SK-N-SH (cell line): ENCODE data around the gene APP. TPM values are rescaled to one million over a fixed set of nuclear protein-coding genes. Genes with fewer than 3 reads are reported as not detected.

Experiments
- CTCF ChIA-PET: fragments of 300-600, 350-600 bp; formaldehyde crosslinking; extraction: SDS; loops from one replicate; lab custom pipeline; 2021; lab: Yijun Ruan, JAX
- POLR2A ChIA-PET: fragments of 350-600 bp; sonication (Branson Sonifier 250); formaldehyde crosslinking; extraction: SDS; loops from one replicate; lab custom pipeline; 2020; ENCODE audit warnings: antibody characterized with exemption, inconsistent platforms; lab: Yijun Ruan, JAX
- DNase-seq: peaks from one replicate; pipeline ENCODE4 v3.0.0; 2012
- H2AFZ ChIP-seq: fragments of 200-600 bp; sonication (generic); 2 replicates; pipeline ENCODE4 v1.8.1; 2016; ENCODE audit warnings: antibody characterized with exemption, mild to moderate bottlenecking, low read depth
- H3F3A ChIP-seq: fragments of 200-600 bp; sonication (generic); replicated peaks from 2 replicates; pipeline ENCODE3; 2016; ENCODE audit warnings: antibody characterized with exemption, mild to moderate bottlenecking; ENCODE audit not compliant: insufficient read depth
- H3K27ac ChIP-seq, 2 experiments: fragments of 200-500 bp in 1 of 2; fragments of 200-600 bp in 1 of 2; sonication (Bioruptor generic) in 1 of 2; sonication (generic), shearing (Covaris generic) in 1 of 2; 2 replicates each; pipeline versions ENCODE4 v1.5.1 to v1.6.1; 2014 to 2016; ENCODE audit warnings: low read depth in 2 of 2, inconsistent platforms in 1 of 2, low read length in 1 of 2, mild to moderate bottlenecking in 1 of 2, mixed read lengths in 1 of 2
- H3K27me3 ChIP-seq: fragments of 200-600 bp; sonication (generic), shearing (Covaris generic); 2 replicates; pipeline ENCODE4 v1.6.1; 2016; ENCODE audit warnings: mixed run types; ENCODE audit not compliant: insufficient read depth
- H3K36me3 ChIP-seq, 2 experiments: fragments of 200-500 bp in 1 of 2; fragments of 200-600 bp in 1 of 2; sonication (Bioruptor generic) in 1 of 2; sonication (generic) in 1 of 2; replicated peaks in 1 of 2; 2 replicates each; pipeline versions ENCODE3 to v1.5.1; 2014 to 2016; ENCODE audit warnings: low read length in 1 of 2, mild to moderate bottlenecking in 1 of 2; ENCODE audit not compliant: insufficient read depth in 2 of 2, control insufficient read depth in 1 of 2
- H3K4me1 ChIP-seq, 2 experiments: fragments of 200-500 bp in 1 of 2; fragments of 200-600 bp in 1 of 2; sonication (Bioruptor generic) in 1 of 2; sonication (generic), shearing (Covaris generic) in 1 of 2; 2 replicates each; pipeline versions ENCODE4 v1.5.1 to v1.6.1; 2014 to 2016; ENCODE audit warnings: low read depth in 1 of 2, low read length in 1 of 2, mixed run types in 1 of 2; ENCODE audit not compliant: insufficient read depth in 2 of 2, control insufficient read depth in 1 of 2
- H3K4me2 ChIP-seq: fragments of 200-600 bp; sonication (generic), shearing (Covaris generic); 2 replicates; pipeline ENCODE4 v1.6.1; 2017; ENCODE audit warnings: mixed run types
- H3K4me3 ChIP-seq, 2 experiments: fragments of 200-500 bp in 1 of 2; fragments of 200-600 bp in 1 of 2; sonication (Bioruptor generic) in 1 of 2; sonication (generic), shearing (Covaris generic) in 1 of 2; 2 replicates each; pipeline versions ENCODE4 v1.5.1 to v1.8.1; 2014 to 2016; ENCODE audit warnings: low read depth in 2 of 2, inconsistent platforms in 1 of 2, low read length in 1 of 2, mild to moderate bottlenecking in 1 of 2, mixed read lengths in 1 of 2, moderate library complexity in 1 of 2
- H3K79me2 ChIP-seq: fragments of 200-600 bp; sonication (generic); 2 replicates; pipeline ENCODE4 v1.8.1; 2017; ENCODE audit warnings: mild to moderate bottlenecking; ENCODE audit not compliant: insufficient read depth
- H3K9ac ChIP-seq: fragments of 200-600 bp; sonication (generic); 2 replicates; pipeline ENCODE4 v1.6.1; 2017; ENCODE audit warnings: mixed run types
- H3K9me2 ChIP-seq: fragments of 200-600 bp; sonication (generic); 2 replicates; pipeline ENCODE4 v1.6.1; 2017; ENCODE audit warnings: mixed run types
- H3K9me3 ChIP-seq: fragments of 200-600 bp; sonication (generic); 2 replicates; pipeline ENCODE4 v1.6.1; 2017; ENCODE audit warnings: mixed run types, mild to moderate bottlenecking, moderate library complexity
- H4K20me1 ChIP-seq: fragments of 200-600 bp; sonication (generic); 2 replicates; pipeline ENCODE4 v1.6.1; 2017; ENCODE audit warnings: mild to moderate bottlenecking, mixed run types; ENCODE audit not compliant: insufficient read depth
- CHD2 ChIP-seq: fragments of 150-350 bp; IDR thresholded peaks from 2 replicates; pipeline ENCODE4 v1.6.1; 2018; ENCODE audit warnings: low read length; ENCODE audit not compliant: partially characterized antibody
- CTCF ChIP-seq: fragments of 200-600 bp; sonication (generic); IDR thresholded peaks from 2 replicates; pipeline ENCODE4 v1.6.1; 2017; ENCODE audit warnings: antibody characterized with exemption, mild to moderate bottlenecking, moderate library complexity
- FOXJ3 ChIP-seq: sonication (generic); formaldehyde crosslinking; IDR thresholded peaks from 2 replicates; pipeline ENCODE4 v1.5.1; 2020; ENCODE audit warnings: mild to moderate bottlenecking, missing genetic modification reagents
- FOXM1 ChIP-seq: IDR thresholded peaks from 2 replicates; pipeline ENCODE4 v1.4.0; 2012; ENCODE audit warnings: low read depth, mild to moderate bottlenecking
- GABPA ChIP-seq: IDR thresholded peaks from 2 replicates; pipeline ENCODE4 v1.4.0; 2012; ENCODE audit warnings: low read depth, mild to moderate bottlenecking
- GATA2 ChIP-seq: sonication (generic); formaldehyde crosslinking; IDR thresholded peaks from 2 replicates; pipeline ENCODE4 v1.5.0; 2020; ENCODE audit warnings: mild to moderate bottlenecking, missing genetic modification reagents
- IRF3 ChIP-seq: fragments of 150-350 bp; IDR thresholded peaks from 2 replicates; pipeline ENCODE4 v1.6.1; 2016; ENCODE audit warnings: mild to moderate bottlenecking, low read depth, low read length
- JUND ChIP-seq: IDR thresholded peaks from 2 replicates; pipeline ENCODE4 v1.4.0; 2012
- MXI1 ChIP-seq: IDR thresholded peaks from 2 replicates; pipeline ENCODE4 v1.6.1; 2012; ENCODE audit warnings: mild to moderate bottlenecking, low read depth, low read length, improper control_type of control experiment
- NFIC ChIP-seq: IDR thresholded peaks from 2 replicates; pipeline ENCODE4 v1.4.0; 2012; ENCODE audit warnings: borderline replicate concordance
- NRF1 ChIP-seq: IDR thresholded peaks from 2 replicates; pipeline ENCODE4 v1.6.1; 2012; ENCODE audit warnings: low read depth, mild to moderate bottlenecking, low read length
- RAD21 ChIP-seq: IDR thresholded peaks from 2 replicates; pipeline ENCODE4 v1.6.1; 2012; ENCODE audit warnings: mild to moderate bottlenecking, low read length
- REST ChIP-seq: IDR thresholded peaks from 2 replicates; pipeline ENCODE4 v1.6.1; 2012; ENCODE audit warnings: mild to moderate bottlenecking, low read depth, low read length, moderate library complexity
- WGBS: methylation state at CpG from one replicate; pipeline ENCODE4 v1.1.6; 2017; ENCODE audit warnings: low lambda C conversion rate; 5-methylcytosine and 5-hydroxymethylcytosine counted together
- polyA plus RNA-seq, 3 experiments: library from polyadenylated mRNA; depleted of rRNA; stranded (reverse); fragments of >200 nt; gene quantifications; 2 replicates each; pipeline ENCODE4 v1.2.3, GENCODE V29; 2012

Gene APP
- polyA plus RNA-seq, 1 of the 3 experiments (the other 2 are of a cell fraction) = 780 TPM

- Histone ChIP-seq H3K9me3 (no peaks in the 10 kb centered on the region), H3K36me3 (peaks cover 0 to 3% of the 10 kb centered on the region in 2 experiments), H4K20me1 (no peaks in the 10 kb centered on the region), H3K4me2 (no peak overlapping the region), H3K9ac (no peak overlapping the region), H3K4me3 (no peak overlapping the region), H3K4me1 (no peaks in the 10 kb centered on the region; a peak in 1 of 4 replicates), H3K79me2 (peaks cover 3% of the 10 kb centered on the region; the same call in 1 of the 2 replicates)
- WGBS = 89% methylated on average over 2 of the region's 2 CpGs
- no peak for DNase-seq
- CTCF ChIA-PET = no interaction called here
- TF ChIP-seq NRF1 (no peak), CTCF (peak; percentile 20; the same call in 1 of the 2 replicates)
- TF ChIP-seq, all 33 proteins: peak for 1
- H2AFZ ChIP-seq = no peak overlapping the region
- no peaks in the 10 kb centered on the region for H3K9me2 ChIP-seq
- POLR2A ChIA-PET = no interaction called here
- no peak overlapping the region for H3K27ac ChIP-seq
- H3F3A ChIP-seq = no peaks in the 10 kb centered on the region
- no peaks in the 10 kb centered on the region for H3K27me3 ChIP-seq
These were observed 138.3 kb downstream of the APP start for GRCh38 chr21:26032263-26032662.

- WGBS = 100% methylated on average over 4 of the region's 4 CpGs
- Histone ChIP-seq H2AFZ (no peak overlapping the region), H3K4me1 (peaks cover 0 to 3% of the 10 kb centered on the region in 2 experiments; a peak in 2 of 4 replicates), H3K79me2 (peaks cover 12% of the 10 kb centered on the region; the same call in 1 of the 2 replicates), H3K4me3 (no peak overlapping the region), H3K9me3 (no peaks in the 10 kb centered on the region), H3K4me2 (no peak overlapping the region), H3K27me3 (no peaks in the 10 kb centered on the region), H3K9me2 (no peaks in the 10 kb centered on the region), H3F3A (no peaks in the 10 kb centered on the region), H3K36me3 (peaks cover 0 to 3% of the 10 kb centered on the region in 2 experiments), H4K20me1 (no peaks in the 10 kb centered on the region), H3K27ac (no peak overlapping the region), H3K9ac (no peak overlapping the region)
- CTCF ChIA-PET = no interaction called here
- no peak for DNase-seq
- TF ChIP-seq CHD2 (no peak), GABPA (no peak), JUND (no peak), REST (no peak), FOXM1 (no peak), RAD21 (no peak), GATA2 (no peak), CTCF (no peak), MXI1 (no peak), NFIC (no peak), IRF3 (no peak), FOXJ3 (CRISPR knock-in tag) (no peak)
- POLR2A ChIA-PET = no interaction called here
These were observed 142.4 kb downstream of the APP start for GRCh38 chr21:26028183-26028582.
